Measurements from ENCODE around the gene CNTNAP2.

GRCh38 chr7:148408307-148408706 is 2291.7 kb downstream of the CNTNAP2 start:
- TF ChIP-seq CTCF (conservative IDR thresholded peaks at IDR 0.05), result no peak
- TF ChIP-seq ZFX (IDR thresholded peaks at IDR 0.05), result no peak

All from C4-2B (cell line).